Stimulated activated naive CD8-positive, alpha-beta T cell treated with anti-CD3 and anti-CD28 coated beads, Interleukin-15, Interleukin-2, amounts not matched to agents 100 ng/mL and 50 ng/mL, for 24 hours (primary cell): Measurements from ENCODE around the gene SBNO1.
A peak's percentile ranks its signal among the peaks of the same experiment; 100 is the strongest.
"Not testable (repeated sequence)": the region's sequence is repeated elsewhere in the genome, so short reads cannot be mapped to it uniquely, and the experiment has no call there.

ENCODE experiments used
- H3K27ac Mint-ChIP-seq: one replicate; pipeline ENCODE4 v1.8.0; 2021; ENCODE audit warnings: mild to moderate bottlenecking, mixed read lengths
- H3K27me3 Mint-ChIP-seq: one replicate; pipeline ENCODE4 v1.8.0; 2021; ENCODE audit warnings: mixed read lengths
- H3K36me3 Mint-ChIP-seq: one replicate; pipeline ENCODE4 v1.8.0; 2021; ENCODE audit warnings: low read depth, mixed read lengths
- H3K4me1 Mint-ChIP-seq: one replicate; pipeline ENCODE4 v1.8.0; 2021; ENCODE audit warnings: low read depth, mixed read lengths
- H3K4me3 Mint-ChIP-seq: one replicate; pipeline ENCODE4 v1.8.0; 2021; ENCODE audit warnings: mild to moderate bottlenecking, mixed read lengths
- H3K9me3 Mint-ChIP-seq: one replicate; pipeline ENCODE4 v1.8.0; 2021; ENCODE audit warnings: mixed read lengths

The SBNO1 gene

GRCh38 chr12:123393747-123394146, 29.1 kb upstream of the SBNO1 start:
- peaks cover 20% of the 10 kb centered on the region for H3K4me1 Mint-ChIP-seq

GRCh38 chr12:123391546-123392343, 27.1 kb upstream of the SBNO1 start:
- Mint-ChIP-seq H3K4me1 (peaks cover 36% of the 10 kb centered on the region), H3K27me3 (no peaks in the 10 kb centered on the region), H3K36me3 (peaks cover 61% of the 10 kb centered on the region), H3K27ac (no peak overlapping the region), H3K9me3 (no peaks in the 10 kb centered on the region), H3K4me3 (peak overlapping the region; percentile 87)

More at GRCh38 chr12:123393747-123394146, 29.1 kb upstream of the SBNO1 start:
- Mint-ChIP-seq H3K27me3 (no peaks in the 10 kb centered on the region), H3K9me3 (no peaks in the 10 kb centered on the region), H3K27ac (no peak overlapping the region), H3K4me3 (no peak overlapping the region), H3K36me3 (peaks cover 72% of the 10 kb centered on the region)

GRCh38 chr12:123390498-123391426, 26.1 kb upstream of the SBNO1 start:
- H3K36me3 Mint-ChIP-seq: peaks cover 51% of the 10 kb centered on the region
- peak overlapping the region; percentile 90 for H3K27ac Mint-ChIP-seq
- H3K27me3 Mint-ChIP-seq: no peaks in the 10 kb centered on the region
- peaks cover 36% of the 10 kb centered on the region for H3K4me1 Mint-ChIP-seq
- no peaks in the 10 kb centered on the region for H3K9me3 Mint-ChIP-seq
- H3K4me3 Mint-ChIP-seq: peak overlapping the region; percentile 87

GRCh38 chr12:123389560-123390351, 25.1 kb upstream of the SBNO1 start:
- H3K27ac Mint-ChIP-seq: peak overlapping the region; percentile 90
- H3K36me3 Mint-ChIP-seq: peaks cover 41% of the 10 kb centered on the region
- peaks cover 37% of the 10 kb centered on the region for H3K4me1 Mint-ChIP-seq
- no peaks in the 10 kb centered on the region for H3K27me3 Mint-ChIP-seq
- no peaks in the 10 kb centered on the region for H3K9me3 Mint-ChIP-seq
- peak overlapping the region; percentile 87 for H3K4me3 Mint-ChIP-seq

- Mint-ChIP-seq H3K9me3 (no peaks in the 10 kb centered on the region), H3K4me3 (no peak overlapping the region), H3K27ac (no peak overlapping the region), H3K27me3 (no peaks in the 10 kb centered on the region), H3K4me1 (peaks cover 39% of the 10 kb centered on the region), H3K36me3 (peaks cover 36% of the 10 kb centered on the region)
These were observed 24.4 kb upstream of the SBNO1 start for GRCh38 chr12:123388951-123389559.

- Mint-ChIP-seq H3K27ac (peak overlapping the region; percentile 82), H3K4me3 (peak overlapping the region; percentile 79)
These were observed 23.7 kb upstream of the SBNO1 start for GRCh38 chr12:123388177-123388950.

GRCh38 chr12:123387508-123388176, 23.0 kb upstream of the SBNO1 start:
- H3K27me3 Mint-ChIP-seq: no peaks in the 10 kb centered on the region
- H3K4me3 Mint-ChIP-seq: peak overlapping the region; percentile 79
- no peaks in the 10 kb centered on the region for H3K9me3 Mint-ChIP-seq
- H3K4me1 Mint-ChIP-seq: peaks cover 40% of the 10 kb centered on the region
- peaks cover 24% of the 10 kb centered on the region for H3K36me3 Mint-ChIP-seq
- H3K27ac Mint-ChIP-seq: peak overlapping the region; percentile 82

More at GRCh38 chr12:123388177-123388950, 23.7 kb upstream of the SBNO1 start:
- Mint-ChIP-seq H3K4me1 (peaks cover 39% of the 10 kb centered on the region), H3K27me3 (no peaks in the 10 kb centered on the region), H3K36me3 (peaks cover 31% of the 10 kb centered on the region), H3K9me3 (no peaks in the 10 kb centered on the region)

GRCh38 chr12:123385536-123385935, 20.9 kb upstream of the SBNO1 start:
- H3K27ac Mint-ChIP-seq, H3K4me3 Mint-ChIP-seq, H3K9me3 Mint-ChIP-seq, H3K27me3 Mint-ChIP-seq, H3K36me3 Mint-ChIP-seq: not testable (repeated sequence)
- peaks cover 29% of the 10 kb centered on the region for H3K4me1 Mint-ChIP-seq

GRCh38 chr12:123384994-123385376, 20.3 kb upstream of the SBNO1 start:
- Mint-ChIP-seq H3K4me1 (peaks cover 24% of the 10 kb centered on the region), H3K4me3 (peak overlapping the region; percentile 90), H3K9me3 (no peaks in the 10 kb centered on the region), H3K27me3 (no peaks in the 10 kb centered on the region), H3K36me3 (no peaks in the 10 kb centered on the region), H3K27ac (no peak overlapping the region)

GRCh38 chr12:123384318-123384993, 19.8 kb upstream of the SBNO1 start:
- H3K4me3 Mint-ChIP-seq: peak overlapping the region; percentile 90
- H3K27me3 Mint-ChIP-seq: no peaks in the 10 kb centered on the region
- H3K9me3 Mint-ChIP-seq: no peaks in the 10 kb centered on the region
- no peak overlapping the region for H3K27ac Mint-ChIP-seq
- H3K4me1 Mint-ChIP-seq: peaks cover 22% of the 10 kb centered on the region
- no peaks in the 10 kb centered on the region for H3K36me3 Mint-ChIP-seq

- H3K9me3 Mint-ChIP-seq: no peaks in the 10 kb centered on the region
- peak overlapping the region; percentile 55 for H3K4me3 Mint-ChIP-seq
- no peak overlapping the region for H3K27ac Mint-ChIP-seq
- no peaks in the 10 kb centered on the region for H3K36me3 Mint-ChIP-seq
- peaks cover 14% of the 10 kb centered on the region for H3K4me1 Mint-ChIP-seq
- H3K27me3 Mint-ChIP-seq: no peaks in the 10 kb centered on the region
These were observed 18.0 kb upstream of the SBNO1 start for GRCh38 chr12:123382684-123383083.

GRCh38 chr12:123379391-123379790, 14.7 kb upstream of the SBNO1 start:
- Mint-ChIP-seq H3K9me3 (no peaks in the 10 kb centered on the region), H3K4me3 (no peak overlapping the region), H3K36me3 (no peaks in the 10 kb centered on the region), H3K27me3 (no peaks in the 10 kb centered on the region), H3K27ac (no peak overlapping the region), H3K4me1 (peaks cover 3% of the 10 kb centered on the region)

GRCh38 chr12:123372415-123372814, 7.8 kb upstream of the SBNO1 start:
- H3K4me1 Mint-ChIP-seq, H3K27me3 Mint-ChIP-seq, H3K36me3 Mint-ChIP-seq, H3K4me3 Mint-ChIP-seq, H3K9me3 Mint-ChIP-seq, H3K27ac Mint-ChIP-seq: not testable (repeated sequence)
